Esophagus squamous epithelium (tissue), 5 donors: ENCODE measurements around the gene ATL2. TPM values are rescaled to one million over a fixed set of nuclear protein-coding genes. Genes with fewer than 3 reads are reported as not detected.
A peak's percentile ranks its signal among the peaks of the same experiment; 100 is the strongest.

ENCODE experiments used
- DNase-seq: peaks from one replicate; lab custom pipeline; 2025; lab: John Stamatoyannopoulos, UW
- H3K27ac ChIP-seq, 4 donors: fragments of 200-600 bp; sonication (generic); one replicate each; pipeline ENCODE4 v1.5.1; 2016 to 2019; ENCODE audit warnings: mild to moderate bottlenecking in 1 of 4
- H3K27me3 ChIP-seq, 4 donors: fragments of 200-600 bp; sonication (generic); 1 replicate in 3 of 4; 2 replicates in 1 of 4; pipeline versions ENCODE4 v1.5.1 to v1.6.0; 2017 to 2021; ENCODE audit warnings: antibody characterized with exemption in 1 of 4
- H3K36me3 ChIP-seq, 3 donors: fragments of 200-600 bp; sonication (generic); one replicate each; pipeline ENCODE4 v1.5.1; 2016 to 2019
- H3K4me1 ChIP-seq, 3 donors: fragments of 200-600 bp; sonication (generic); one replicate each; pipeline ENCODE4 v1.5.1; 2017 to 2019
- H3K4me3 ChIP-seq, 4 donors: fragments of 200-600 bp; sonication (generic); 1 replicate in 3 of 4; 2 replicates in 1 of 4; pipeline ENCODE4 v1.5.1; 2016 to 2019; ENCODE audit warnings: mild to moderate bottlenecking in 2 of 4, moderate library complexity in 1 of 4
- H3K9me3 ChIP-seq, 3 donors: fragments of 200-600 bp; sonication (generic); one replicate each; pipeline ENCODE4 v1.5.1; 2016 to 2019
- CTCF ChIP-seq, 6 experiments: fragments of 450-650 bp in 4 of 6; fragments of 200-600 bp in 2 of 6; sonication (generic) in 2 of 6; IDR thresholded peaks; one replicate each; pipeline ENCODE4 v1.5.1; 2016 to 2019; ENCODE audit warnings: antibody characterized with exemption in 6 of 6, mild to moderate bottlenecking in 4 of 6, moderate library complexity in 4 of 6
- POLR2A ChIP-seq, 4 donors: fragments of 450-650 bp; IDR thresholded peaks; one replicate each; pipeline ENCODE4 v1.6.1; 2017; ENCODE audit warnings: antibody characterized with exemption in 4 of 4, mild to moderate bottlenecking in 4 of 4, moderate library complexity in 3 of 4
- WGBS, 2 donors: methylation state at CpG; one replicate each; pipeline ENCODE4 v1.1.5; 2018; 5-methylcytosine and 5-hydroxymethylcytosine counted together
- intact Hi-C: fragments of 100-400 bp; cut with DNase I; formaldehyde crosslinking; loops from one replicate; pipeline ENCODE4 v1.15.0; 2022
- total RNA-seq, 4 donors: library from RNA; depleted of rRNA; stranded (reverse); fragments of >200 nt; gene quantifications; one replicate each; pipeline ENCODE4 v1.1.0, GENCODE V29; 2016
- donor health status: DM: yes; HTN: yes; CAD: no.

ATL2 gene
- total RNA-seq, 4 donors from 2014 or later, result 65.2 to 178 (median 91.3) TPM

- Histone ChIP-seq H3K36me3 (no peaks in the 10 kb centered on the region), H3K27ac (no peak overlapping the region), H3K4me1 (no peaks in the 10 kb centered on the region), H3K4me3 (no peak overlapping the region), H3K27me3 (no peaks in the 10 kb centered on the region), H3K9me3 (no peaks in the 10 kb centered on the region)
- 90 to 97% methylated on average over 3 of the region's 3 CpGs for WGBS, 2 donors
- TF ChIP-seq POLR2A (IDR thresholded peaks at IDR 0.05), result no peak
- TF ChIP-seq CTCF (IDR thresholded peaks at IDR 0.05), result no peak
- intact Hi-C loops, result no loop called here
- no peak for DNase-seq
Measured at GRCh38 chr2:38268691-38269327, 108.3 kb downstream of the ATL2 start.

- no peak for DNase-seq
- Histone ChIP-seq H3K4me1 (no peaks in the 10 kb centered on the region), H3K27ac (no peak overlapping the region), H3K9me3 (no peaks in the 10 kb centered on the region), H3K36me3 (no peaks in the 10 kb centered on the region), H3K4me3 (no peak overlapping the region), H3K27me3 (no peaks in the 10 kb centered on the region)
- TF ChIP-seq CTCF (IDR thresholded peaks at IDR 0.05) (no peak), POLR2A (IDR thresholded peaks at IDR 0.05) (no peak)
- intact Hi-C loops, result no loop called here
- WGBS, 2 donors, result 90 to 92% methylated on average over 2 of the region's 2 CpGs
Measured at GRCh38 chr2:38268001-38268400, 109.1 kb downstream of the ATL2 start.

- Histone ChIP-seq H3K27ac (no peak overlapping the region), H3K4me1 (no peaks in the 10 kb centered on the region), H3K4me3 (no peak overlapping the region), H3K36me3 (no peaks in the 10 kb centered on the region), H3K27me3 (no peaks in the 10 kb centered on the region), H3K9me3 (no peaks in the 10 kb centered on the region)
- TF ChIP-seq CTCF (IDR thresholded peaks at IDR 0.05), result no peak
- TF ChIP-seq POLR2A (IDR thresholded peaks at IDR 0.05), result no peak
- intact Hi-C loops, result no loop called here
- 89 to 94% methylated on average over 3 to 4 of the region's 4 CpGs for WGBS, 2 donors
- no peak for DNase-seq
Measured at GRCh38 chr2:38267270-38267925, 109.7 kb downstream of the ATL2 start.

- Histone ChIP-seq H3K4me3 (no peak overlapping the region), H3K36me3 (no peaks in the 10 kb centered on the region), H3K9me3 (no peaks in the 10 kb centered on the region), H3K27ac (no peak overlapping the region), H3K27me3 (peaks cover 0 to 1% (median 0%) of the 10 kb centered on the region in 4 donors), H3K4me1 (no peaks in the 10 kb centered on the region)
- no peak for DNase-seq
- no peak for TF ChIP-seq POLR2A (IDR thresholded peaks at IDR 0.05)
- no peak for TF ChIP-seq CTCF (IDR thresholded peaks at IDR 0.05)
- intact Hi-C loops, result no loop called here
- 77 to 83% methylated on average over 3 of the region's 3 CpGs for WGBS, 2 donors
Measured at GRCh38 chr2:38266382-38267061, 110.6 kb downstream of the ATL2 start.

GRCh38 chr2:38265461-38265860 is 111.6 kb downstream of the ATL2 start:
- TF ChIP-seq POLR2A (IDR thresholded peaks at IDR 0.05) (no peak), CTCF (IDR thresholded peaks at IDR 0.05) (no peak)
- Histone ChIP-seq H3K4me3 (no peak overlapping the region), H3K4me1 (no peaks in the 10 kb centered on the region), H3K36me3 (no peaks in the 10 kb centered on the region), H3K9me3 (no peaks in the 10 kb centered on the region), H3K27me3 (peaks cover 0 to 6% (median 0%) of the 10 kb centered on the region in 4 donors), H3K27ac (peak overlapping the region in 1 of 4 donors; percentile 18)
- intact Hi-C loops, result no loop called here
- DNase-seq, result no peak
- WGBS, 2 donors, result 66 to 78% methylated on average over 3 of the region's 3 CpGs
